IMR-90 (cell line): ENCODE measurements around the gene ACACA. TPM values are rescaled to one million over a fixed set of nuclear protein-coding genes. Genes with fewer than 3 reads are reported as not detected.

Experiments used
- ATAC-seq: fragments of 200-7000 bp; cut with Tn5 transposase; 2 replicates; pipeline ENCODE4 v1.9.1; 2020; ENCODE audit warnings: low read depth, mild to moderate bottlenecking, moderate library complexity
- BruUV-seq: library from RNA; stranded (reverse); fragments of 400-500 nt; replicated peaks from 2 replicates; lab custom pipeline; 2021; lab: Mats Ljungman, UMichigan
- CTCF ChIA-PET: fragments of 300-600 bp; formaldehyde crosslinking; extraction: SDS; loops from one replicate; lab custom pipeline; 2021; ENCODE audit warnings: antibody characterized with exemption; lab: Yijun Ruan, JAX
- POLR2A ChIA-PET: fragments of 300-600 bp; sonication (Branson Sonifier 250); formaldehyde crosslinking; loops from one replicate; lab custom pipeline; 2022; ENCODE audit warnings: antibody characterized with exemption; ENCODE audit not compliant: unreplicated experiment; lab: Charles Lee
- DNase-seq: peaks from one replicate; pipeline ENCODE4 v3.0.0; 2013
- H2AFZ ChIP-seq: replicated peaks from 2 replicates; pipeline ENCODE3; 2013; ENCODE audit warnings: low read length, mild to moderate bottlenecking; ENCODE audit not compliant: poor library complexity
- H2AK5ac ChIP-seq: 2 replicates; pipeline ENCODE4 v1.6.1; 2013; ENCODE audit warnings: low read depth, low read length, inconsistent platforms
- H2AK9ac ChIP-seq: replicated peaks from 2 replicates; pipeline ENCODE3; 2013; ENCODE audit warnings: mild to moderate bottlenecking, low read depth, low read length, moderate library complexity; ENCODE audit not compliant: poor library complexity
- H2BK120ac ChIP-seq: 2 replicates; pipeline ENCODE4 v1.6.1; 2013; ENCODE audit warnings: low read depth, low read length, inconsistent platforms
- H2BK15ac ChIP-seq: 3 replicates; pipeline ENCODE4 v1.6.1; 2013; ENCODE audit warnings: low read depth, low read length, inconsistent platforms
- H2BK20ac ChIP-seq: 2 replicates; pipeline ENCODE4 v1.6.1; 2013; ENCODE audit warnings: low read depth, mild to moderate bottlenecking, inconsistent platforms, low read length, moderate library complexity
- H2BK5ac ChIP-seq: 2 replicates; pipeline ENCODE4 v1.6.1; 2013; ENCODE audit warnings: mild to moderate bottlenecking, low read depth, low read length, inconsistent platforms; ENCODE audit not compliant: poor library complexity, severe bottlenecking
- H3K14ac ChIP-seq: replicated peaks from 2 replicates; pipeline ENCODE4 v1.6.1; 2013; ENCODE audit warnings: low read depth, low read length, inconsistent platforms
- H3K18ac ChIP-seq: 2 replicates; pipeline ENCODE4 v1.6.1; 2013; ENCODE audit warnings: low read depth, low read length, control low read depth
- H3K23ac ChIP-seq: 2 replicates; pipeline ENCODE4 v1.6.1; 2013; ENCODE audit warnings: low read depth, low read length, inconsistent platforms
- H3K27ac ChIP-seq: 2 replicates; pipeline ENCODE4 v1.5.1; 2013; ENCODE audit warnings: mild to moderate bottlenecking, control low read depth, low read length; ENCODE audit not compliant: insufficient read depth
- H3K27me3 ChIP-seq: 2 replicates; pipeline ENCODE4 v1.6.1; 2013; ENCODE audit warnings: low read length; ENCODE audit not compliant: control insufficient read depth, insufficient read depth
- H3K36me3 ChIP-seq: 2 replicates; pipeline ENCODE4 v1.6.1; 2013; ENCODE audit warnings: low read length, mixed read lengths; ENCODE audit not compliant: control insufficient read depth, insufficient read depth
- H3K4ac ChIP-seq: 2 replicates; pipeline ENCODE4 v1.6.1; 2013; ENCODE audit warnings: low read depth, low read length, inconsistent platforms
- H3K4me1 ChIP-seq: 2 replicates; pipeline ENCODE4 v1.6.1; 2013; ENCODE audit warnings: low read length, mixed read lengths; ENCODE audit not compliant: control insufficient read depth, insufficient read depth
- H3K4me2 ChIP-seq: 2 replicates; pipeline ENCODE4 v1.6.1; 2013; ENCODE audit warnings: low read depth, mild to moderate bottlenecking, control low read depth, low read length, moderate library complexity
- H3K4me3 ChIP-seq: 2 replicates; pipeline ENCODE4 v1.5.1; 2013; ENCODE audit warnings: low read depth, mild to moderate bottlenecking, control low read depth, low read length, moderate library complexity; ENCODE audit not compliant: insufficient read depth
- H3K56ac ChIP-seq: 2 replicates; pipeline ENCODE4 v1.6.1; 2013; ENCODE audit warnings: low read length, inconsistent platforms; ENCODE audit not compliant: insufficient read depth; ENCODE audit errors: extremely low read depth
- H3K79me1 ChIP-seq, 2 experiments: 2 replicates each; pipeline ENCODE4 v1.6.1; 2013; ENCODE audit warnings: low read length in 2 of 2, inconsistent platforms in 1 of 2, low read depth in 1 of 2
- H3K9ac ChIP-seq: 2 replicates; pipeline ENCODE4 v1.6.1; 2013; ENCODE audit warnings: low read depth, low read length, control low read depth
- H3K9me1 ChIP-seq: 2 replicates; pipeline ENCODE4 v1.6.1; 2013; ENCODE audit warnings: low read length, inconsistent platforms; ENCODE audit not compliant: insufficient read depth
- H3K9me3 ChIP-seq: 2 replicates; pipeline ENCODE4 v1.6.1; 2013; ENCODE audit warnings: low read length; ENCODE audit not compliant: control insufficient read depth, insufficient read depth
- H4K20me1 ChIP-seq: 2 replicates; pipeline ENCODE4 v1.6.1; 2013; ENCODE audit warnings: low read length, inconsistent platforms; ENCODE audit not compliant: insufficient read depth
- H4K5ac ChIP-seq: 2 replicates; pipeline ENCODE4 v1.6.1; 2013; ENCODE audit warnings: mild to moderate bottlenecking, low read depth, low read length, control low read depth
- H4K8ac ChIP-seq, 2 experiments: 2 replicates each; pipeline ENCODE4 v1.6.1; 2013; ENCODE audit warnings: low read depth in 2 of 2, low read length in 2 of 2, control low read depth in 1 of 2, inconsistent platforms in 1 of 2
- H4K91ac ChIP-seq: 2 replicates; pipeline ENCODE4 v1.6.1; 2013; ENCODE audit warnings: low read depth, low read length, inconsistent platforms; ENCODE audit not compliant: insufficient read depth
- BHLHE40 ChIP-seq: fragments of 150-350 bp; IDR thresholded peaks from 2 replicates; pipeline ENCODE4 v1.6.1; 2016; ENCODE audit warnings: mild to moderate bottlenecking, low read depth, low read length
- CHD1 ChIP-seq: IDR thresholded peaks from 2 replicates; pipeline ENCODE4 v1.6.1; 2012; ENCODE audit warnings: low read depth, low read length, improper control_type of control experiment
- CTCF ChIP-seq: conservative IDR thresholded peaks from 2 replicates; pipeline ENCODE4 v1.5.1; 2012; ENCODE audit warnings: mild to moderate bottlenecking, low read depth, low read length, improper control_type of control experiment
- ELK1 ChIP-seq: fragments of 150-350 bp; IDR thresholded peaks from 2 replicates; pipeline ENCODE4 v1.6.1; 2016; ENCODE audit warnings: low read depth, mild to moderate bottlenecking, low read length, moderate library complexity, borderline replicate concordance
- FOS ChIP-seq: fragments of 150-350 bp; IDR thresholded peaks from 2 replicates; pipeline ENCODE4 v1.6.1; 2016; ENCODE audit warnings: low read depth, low read length
- MAFK ChIP-seq: IDR thresholded peaks from 2 replicates; pipeline ENCODE4 v1.6.1; 2012; ENCODE audit warnings: low read depth, low read length, improper control_type of control experiment
- MAZ ChIP-seq: IDR thresholded peaks from 2 replicates; pipeline ENCODE4 v1.6.1; 2012; ENCODE audit warnings: low read depth, mild to moderate bottlenecking, low read length, improper control_type of control experiment, moderate library complexity, borderline replicate concordance
- MXI1 ChIP-seq: IDR thresholded peaks from 2 replicates; pipeline ENCODE4 v1.6.1; 2012; ENCODE audit warnings: low read depth, mild to moderate bottlenecking, low read length, moderate library complexity, borderline replicate concordance
- NFE2L2 ChIP-seq: fragments of 150-350 bp; IDR thresholded peaks from 2 replicates; pipeline ENCODE4 v1.6.1; 2016; ENCODE audit warnings: low read depth, mild to moderate bottlenecking, low read length
- POLR2A ChIP-seq: IDR thresholded peaks from 2 replicates; pipeline ENCODE4 v1.6.1; 2012; ENCODE audit warnings: mild to moderate bottlenecking, low read depth, low read length
- RAD21 ChIP-seq: IDR thresholded peaks from 2 replicates; pipeline ENCODE4 v1.6.1; 2012; ENCODE audit warnings: low read length, improper control_type of control experiment
- RCOR1 ChIP-seq: IDR thresholded peaks from 2 replicates; pipeline ENCODE4 v1.6.1; 2012; ENCODE audit warnings: mild to moderate bottlenecking, low read length, improper control_type of control experiment; ENCODE audit not compliant: insufficient replicate concordance
- RFX5 ChIP-seq: IDR thresholded peaks from 2 replicates; pipeline ENCODE4 v1.8.0; 2012; ENCODE audit warnings: low read depth, mild to moderate bottlenecking, low read length, moderate library complexity
- SMC3 ChIP-seq: fragments of 150-350 bp; IDR thresholded peaks from 2 replicates; pipeline ENCODE4 v1.6.1; 2016; ENCODE audit warnings: low read depth, mild to moderate bottlenecking, antibody characterized with exemption, low read length, moderate library complexity
- USF2 ChIP-seq: fragments of 150-350 bp; IDR thresholded peaks from 2 replicates; pipeline ENCODE4 v1.6.1; 2017; ENCODE audit warnings: mild to moderate bottlenecking, antibody characterized with exemption, low read length, low read depth
- WGBS, 2 experiments: methylation state at CpG; one replicate each; pipeline versions ENCODE4 v1.1.5 to v1.1.7; 2013; ENCODE audit warnings: missing lambda C conversion rate in 2 of 2; ENCODE audit not compliant: insufficient read length in 1 of 2; ENCODE audit errors: extremely low coverage in 2 of 2; 5-methylcytosine and 5-hydroxymethylcytosine counted together
- dilution Hi-C: fragments of 300-500 bp; cut with HindIII; formaldehyde crosslinking; loops from one replicate; pipeline ENCODE4 v1.14.3; 2018; ENCODE audit warnings: low sequenced_read_pairs; ENCODE audit not compliant: unreplicated experiment
- in situ Hi-C: fragments of 300-500 bp; cut with MboI; formaldehyde crosslinking; loops from 3 replicates; pipeline ENCODE4 v1.14.3; 2019; ENCODE audit warnings: low sequenced_read_pairs, inconsistent platforms, mixed read lengths
- intact Hi-C: fragments of 100-400 bp; cut with micrococcal nuclease; formaldehyde crosslinking; loops from 2 replicates; pipeline ENCODE4 v1.10.0; 2022
- polyA plus RNA-seq, 3 experiments: library from polyadenylated mRNA; depleted of rRNA; stranded (reverse); fragments of >200 nt; gene quantifications; 2 replicates each; pipeline ENCODE4 v1.2.3, GENCODE V29; 2012; ENCODE audit warnings: low replicate concordance in 1 of 3
- total RNA-seq: library from RNA; depleted of rRNA; stranded (reverse); fragments of >200 nt; gene quantifications from 2 replicates; pipeline ENCODE4 v1.2.3, GENCODE V29; 2012

ACACA gene
- total and polyA plus RNA-seq, 2 of the 4 experiments (the other 2 are of a cell fraction) = 21.3 to 39.1 TPM

- Histone ChIP-seq H3K27ac (no peak overlapping the region), H4K8ac (no peak overlapping the region), H2AFZ (no peak overlapping the region), H2BK20ac (no peak overlapping the region), H2AK9ac (no peak overlapping the region), H3K9me3 (no peaks in the 10 kb centered on the region), H3K4me1 (peaks cover 6% of the 10 kb centered on the region), H3K27me3 (no peaks in the 10 kb centered on the region), H3K56ac (no peak overlapping the region), H3K4ac (no peak overlapping the region), H4K91ac (no peak overlapping the region), H3K79me1 (no peaks in the 10 kb centered on the region), H3K18ac (no peak overlapping the region), H3K23ac (no peak overlapping the region), H2BK15ac (no peak overlapping the region), H2AK5ac (no peak overlapping the region), H3K4me2 (no peak overlapping the region), H3K4me3 (no peak overlapping the region), H3K9ac (no peak overlapping the region), H3K14ac (no peak overlapping the region), H4K5ac (no peak overlapping the region), H4K20me1 (no peaks in the 10 kb centered on the region), H3K9me1 (peaks cover 6% of the 10 kb centered on the region; the same call in 1 of the 2 replicates), H3K36me3 (peaks cover 15% of the 10 kb centered on the region), H2BK120ac (no peak overlapping the region), H2BK5ac (no peak overlapping the region)
- ChIA-PET POLR2A (no interaction called here), CTCF (no interaction called here)
- BruUV-seq = no TSS peak
- dilution Hi-C loops = no loop called here
- in situ Hi-C loops = no loop called here
- ATAC-seq = no peak
- TF ChIP-seq RCOR1 (no peak), BHLHE40 (no peak), RAD21 (no peak), MXI1 (no peak), RFX5 (no peak), FOS (no peak), USF2 (no peak), POLR2A (no peak), MAZ (no peak), NFE2L2 (no peak), CHD1 (no peak), SMC3 (no peak), CTCF (no peak), ELK1 (no peak), MAFK (no peak)
- no CpG with 5 or more reads among the region's 4 CpGs for WGBS, 2 experiments
- DNase-seq = no peak
- intact Hi-C loops = no loop called here
Observed at GRCh38 chr17:37124821-37125173, 281.8 kb downstream of the ACACA start.
